ENCODE data around the gene ATP6V0A1.

GRCh38 chr17:42431758-42432161 lies 26.9 kb upstream of the ATP6V0A1 start:
- TF ChIP-seq, protein P1, sequence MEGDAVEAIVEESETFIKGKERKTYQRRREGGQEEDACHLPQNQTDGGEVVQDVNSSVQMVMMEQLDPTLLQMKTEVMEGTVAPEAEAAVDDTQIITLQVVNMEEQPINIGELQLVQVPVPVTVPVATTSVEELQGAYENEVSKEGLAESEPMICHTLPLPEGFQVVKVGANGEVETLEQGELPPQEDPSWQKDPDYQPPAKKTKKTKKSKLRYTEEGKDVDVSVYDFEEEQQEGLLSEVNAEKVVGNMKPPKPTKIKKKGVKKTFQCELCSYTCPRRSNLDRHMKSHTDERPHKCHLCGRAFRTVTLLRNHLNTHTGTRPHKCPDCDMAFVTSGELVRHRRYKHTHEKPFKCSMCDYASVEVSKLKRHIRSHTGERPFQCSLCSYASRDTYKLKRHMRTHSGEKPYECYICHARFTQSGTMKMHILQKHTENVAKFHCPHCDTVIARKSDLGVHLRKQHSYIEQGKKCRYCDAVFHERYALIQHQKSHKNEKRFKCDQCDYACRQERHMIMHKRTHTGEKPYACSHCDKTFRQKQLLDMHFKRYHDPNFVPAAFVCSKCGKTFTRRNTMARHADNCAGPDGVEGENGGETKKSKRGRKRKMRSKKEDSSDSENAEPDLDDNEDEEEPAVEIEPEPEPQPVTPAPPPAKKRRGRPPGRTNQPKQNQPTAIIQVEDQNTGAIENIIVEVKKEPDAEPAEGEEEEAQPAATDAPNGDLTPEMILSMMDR (IDR thresholded peaks at IDR 0.05; ENCODE audit: extremely low read depth in 1 of 2, insufficient read depth in 1 of 2, low read depth in 1 of 2, low read length in 2 of 2): no peak
- TF ChIP-seq FOS (IDR thresholded peaks at IDR 0.05; ENCODE audit: borderline replicate concordance, insufficient read depth, low read length): no peak
- no peak for TF ChIP-seq POLR2A (IDR thresholded peaks at IDR 0.05; ENCODE audit: low read depth, low read length)
- no peak for TF ChIP-seq POLR2AphosphoS5 (IDR thresholded peaks at IDR 0.05; ENCODE audit: insufficient read depth, low read depth, low read length)
- no peak for TF ChIP-seq MAX (IDR thresholded peaks at IDR 0.05; ENCODE audit: insufficient read depth, insufficient read length)
- TF ChIP-seq MYC (IDR thresholded peaks at IDR 0.05; ENCODE audit: low read depth, low read length): no peak
- TF ChIP-seq GATA2 (IDR thresholded peaks at IDR 0.05; ENCODE audit: insufficient read depth, insufficient read length, low read depth, low read length): no peak
- no peak for TF ChIP-seq EZH2 (IDR thresholded peaks at IDR 0.05; ENCODE audit: borderline replicate concordance, low read depth, low read length, severe bottlenecking)

Measured in endothelial cell of umbilical vein (primary cell).